Stomach (tissue), 4 donors: ENCODE results near the gene FAM187B.

Experiments used
- EP300 ChIP-seq: sonication (generic); formaldehyde crosslinking; IDR thresholded peaks from one replicate; pipeline ENCODE4 v1.6.1; 2017; ENCODE audit warnings: antibody characterized with exemption
- POLR2A ChIP-seq, 4 donors: fragments of 450-650 bp; IDR thresholded peaks; one replicate each; pipeline ENCODE4 v1.6.1; 2016; ENCODE audit warnings: antibody characterized with exemption in 4 of 4, control low read depth in 2 of 4, mild to moderate bottlenecking in 1 of 4, moderate library complexity in 1 of 4
- POLR2AphosphoS5 ChIP-seq, 3 donors: sonication (generic); formaldehyde crosslinking; IDR thresholded peaks; one replicate each; pipeline ENCODE4 v1.6.1; 2016; ENCODE audit warnings: antibody characterized with exemption in 3 of 3
- TF ChIP-seq, protein P1 (sequence below), 7 experiments: fragments of 450-650 bp in 4 of 7; fragments of 200-600 bp in 3 of 7; sonication (generic) in 3 of 7; IDR thresholded peaks; one replicate each; pipeline ENCODE4 v1.5.1; 2016 to 2019; ENCODE audit warnings: antibody characterized with exemption in 7 of 7, control low read depth in 2 of 7, mild to moderate bottlenecking in 1 of 7

- TF ChIP-seq, protein P1, sequence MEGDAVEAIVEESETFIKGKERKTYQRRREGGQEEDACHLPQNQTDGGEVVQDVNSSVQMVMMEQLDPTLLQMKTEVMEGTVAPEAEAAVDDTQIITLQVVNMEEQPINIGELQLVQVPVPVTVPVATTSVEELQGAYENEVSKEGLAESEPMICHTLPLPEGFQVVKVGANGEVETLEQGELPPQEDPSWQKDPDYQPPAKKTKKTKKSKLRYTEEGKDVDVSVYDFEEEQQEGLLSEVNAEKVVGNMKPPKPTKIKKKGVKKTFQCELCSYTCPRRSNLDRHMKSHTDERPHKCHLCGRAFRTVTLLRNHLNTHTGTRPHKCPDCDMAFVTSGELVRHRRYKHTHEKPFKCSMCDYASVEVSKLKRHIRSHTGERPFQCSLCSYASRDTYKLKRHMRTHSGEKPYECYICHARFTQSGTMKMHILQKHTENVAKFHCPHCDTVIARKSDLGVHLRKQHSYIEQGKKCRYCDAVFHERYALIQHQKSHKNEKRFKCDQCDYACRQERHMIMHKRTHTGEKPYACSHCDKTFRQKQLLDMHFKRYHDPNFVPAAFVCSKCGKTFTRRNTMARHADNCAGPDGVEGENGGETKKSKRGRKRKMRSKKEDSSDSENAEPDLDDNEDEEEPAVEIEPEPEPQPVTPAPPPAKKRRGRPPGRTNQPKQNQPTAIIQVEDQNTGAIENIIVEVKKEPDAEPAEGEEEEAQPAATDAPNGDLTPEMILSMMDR (IDR thresholded peaks at IDR 0.05): no peak
- TF ChIP-seq EP300 (no peak), POLR2AphosphoS5 (IDR thresholded peaks at IDR 0.05) (no peak), POLR2A (IDR thresholded peaks at IDR 0.05) (no peak)
Measured at GRCh38 chr19:35224681-35225571, 3.6 kb downstream of the FAM187B start.
